Iris pigment epithelial cell (primary cell): ENCODE measurements around the gene DDI2.
"Not testable (repeated sequence)": the region's sequence is repeated elsewhere in the genome, so short reads cannot be mapped to it uniquely, and the experiment has no call there.

Source experiments
- DNase-seq: peaks from one replicate; pipeline ENCODE4 v3.0.0-alpha.2; 2011; ENCODE audit warnings: low read depth

DDI2 gene

DNA sequence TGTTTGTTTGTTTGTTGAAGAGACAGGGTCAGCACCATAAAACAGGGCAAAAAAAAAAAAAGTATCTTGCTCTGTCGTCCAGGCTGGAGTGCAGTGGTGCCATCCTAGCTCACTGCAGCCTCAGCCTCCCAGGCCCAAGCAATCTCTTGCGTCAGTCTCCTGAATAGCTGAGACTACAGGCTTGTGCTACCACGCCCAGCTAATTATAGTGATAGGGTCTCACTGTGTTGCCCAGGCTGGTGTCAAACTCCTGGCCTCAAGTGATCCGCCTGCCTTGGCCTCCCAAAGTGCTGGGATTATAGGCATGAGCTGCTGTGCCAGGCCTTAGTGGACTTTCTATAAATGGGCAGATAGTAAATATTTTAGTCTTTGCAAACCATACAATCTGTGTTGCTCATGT lies 19.2 kb downstream of the DDI2 start:
- DNase-seq = no peak

DNA sequence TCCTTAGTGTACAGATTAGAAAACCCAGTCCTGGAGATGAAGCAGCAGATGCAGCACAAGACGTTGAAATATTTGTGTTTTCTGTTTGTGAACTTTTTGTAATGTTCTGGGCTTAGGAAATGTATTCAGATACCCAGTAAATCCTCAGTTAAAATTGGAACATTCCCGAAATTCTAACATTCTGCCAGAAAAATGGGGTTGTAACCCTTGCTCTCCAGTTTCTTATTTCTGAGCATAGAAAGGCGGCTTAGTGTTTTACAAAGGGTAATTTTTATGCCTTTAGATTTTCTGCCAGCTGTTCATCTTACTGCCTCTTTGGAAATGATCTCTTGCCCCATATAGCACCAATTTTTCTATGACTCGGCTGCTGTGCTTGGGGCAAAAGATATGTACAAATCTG lies 20.6 kb downstream of the DDI2 start:
- DNase-seq = no peak

DNA sequence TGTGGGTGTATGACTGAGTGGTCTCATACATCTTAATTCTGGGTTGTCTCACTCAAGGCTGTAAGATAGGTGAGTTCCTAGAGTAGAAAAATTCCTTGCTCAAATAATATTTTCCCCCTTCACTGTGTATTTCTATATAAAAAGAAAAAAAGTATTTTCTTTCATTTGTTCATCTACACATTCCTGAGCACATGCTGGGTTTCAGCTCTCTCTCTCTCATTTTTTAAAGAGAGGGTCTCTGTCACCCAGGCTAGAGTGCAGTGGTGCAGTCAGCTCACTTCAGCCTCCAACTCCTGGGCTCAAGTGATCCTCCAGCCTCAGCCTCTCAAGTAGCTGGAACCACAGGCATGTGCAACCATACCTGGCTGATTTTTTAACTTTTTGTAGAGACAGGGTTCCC lies 22.0 kb downstream of the DDI2 start:
- DNase-seq = no peak

DNA sequence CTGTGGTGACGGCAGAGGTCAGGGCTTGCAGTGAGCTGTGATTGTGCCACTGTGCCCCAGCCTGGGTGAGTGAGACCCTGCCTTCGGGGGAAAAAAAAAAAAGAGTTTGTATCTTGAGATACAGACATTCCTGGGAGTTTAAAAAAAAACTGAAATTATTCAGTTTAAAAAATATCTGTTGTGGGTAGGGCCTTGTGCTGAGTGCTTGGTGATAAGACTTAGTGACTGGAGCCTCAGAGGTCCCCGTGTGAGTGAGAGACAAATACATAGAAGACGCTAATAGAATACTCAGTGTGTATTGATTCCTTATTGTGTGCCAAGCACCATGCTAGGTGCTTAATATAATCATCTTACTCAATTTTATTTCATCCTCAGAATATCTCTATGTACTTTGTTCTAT lies 22.7 kb downstream of the DDI2 start:
- DNase-seq = no peak

DNA sequence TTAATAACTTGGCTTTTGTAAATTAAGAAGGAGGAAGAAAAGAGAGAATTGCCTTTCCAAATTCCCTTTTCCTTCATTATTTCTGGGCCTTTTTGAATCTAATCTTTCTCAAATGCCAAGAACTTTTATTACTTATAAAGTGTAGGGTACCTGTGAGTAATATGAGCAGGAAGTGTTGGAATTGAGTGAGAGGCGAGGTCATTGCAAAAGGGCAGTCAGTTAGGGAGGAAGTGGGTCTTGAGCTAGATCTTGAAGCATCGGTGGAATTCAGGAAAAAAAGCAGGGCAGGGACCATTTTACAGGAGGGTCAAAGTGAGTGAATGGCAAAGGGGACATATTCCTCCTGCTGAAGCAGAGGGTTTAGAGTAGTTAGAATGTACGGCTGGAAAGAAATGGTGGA lies 23.4 kb downstream of the DDI2 start:
- DNase-seq = no peak

GRCh38 chr1:15649937-15650336 lies 32.7 kb downstream of the DDI2 start:
- no peak for DNase-seq

GRCh38 chr1:15650433-15650832 lies 33.2 kb downstream of the DDI2 start:
- no peak for DNase-seq

DNA sequence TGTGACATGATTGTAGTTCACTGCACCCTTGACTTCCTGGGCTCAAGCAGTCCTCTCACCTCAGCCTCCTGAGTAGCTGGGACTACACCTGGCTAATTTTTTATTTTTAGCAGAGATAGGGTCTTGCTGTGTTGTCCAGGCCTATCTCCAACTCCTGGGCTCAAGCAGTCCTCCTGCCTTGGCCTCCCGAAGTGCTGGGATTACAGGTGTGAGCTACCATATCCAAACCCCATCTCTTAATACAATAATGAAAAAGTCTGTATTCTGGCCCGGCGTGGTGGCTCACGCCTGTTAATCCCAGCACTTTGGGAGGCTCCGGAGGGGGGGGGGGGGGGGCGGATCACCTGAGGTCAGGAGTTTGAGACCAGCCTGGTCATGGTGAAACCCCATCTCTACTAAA lies 34.9 kb downstream of the DDI2 start:
- not testable (repeated sequence) for DNase-seq

- no peak for DNase-seq
Observed at GRCh38 chr1:15654091-15654690, 36.9 kb downstream of the DDI2 start.

DNA sequence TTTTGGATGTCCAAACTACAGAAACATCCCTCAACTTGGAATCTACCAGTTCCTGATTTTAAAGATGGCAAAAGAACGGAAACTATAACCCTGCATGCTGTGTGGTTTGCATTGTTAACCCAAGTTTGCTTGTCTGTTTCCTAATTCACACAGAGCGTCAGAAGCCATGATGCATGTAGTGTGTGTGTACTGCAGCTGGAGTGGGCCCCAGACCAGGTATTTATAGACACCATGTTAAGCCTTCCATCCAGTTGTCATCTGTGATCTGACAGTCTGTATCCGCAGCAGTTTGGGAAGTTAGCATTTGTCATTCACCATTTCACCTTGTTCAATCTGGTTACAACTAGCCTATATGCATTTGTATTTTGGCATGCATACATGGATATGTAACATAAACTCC lies 39.2 kb downstream of the DDI2 start:
- no peak for DNase-seq

DNA sequence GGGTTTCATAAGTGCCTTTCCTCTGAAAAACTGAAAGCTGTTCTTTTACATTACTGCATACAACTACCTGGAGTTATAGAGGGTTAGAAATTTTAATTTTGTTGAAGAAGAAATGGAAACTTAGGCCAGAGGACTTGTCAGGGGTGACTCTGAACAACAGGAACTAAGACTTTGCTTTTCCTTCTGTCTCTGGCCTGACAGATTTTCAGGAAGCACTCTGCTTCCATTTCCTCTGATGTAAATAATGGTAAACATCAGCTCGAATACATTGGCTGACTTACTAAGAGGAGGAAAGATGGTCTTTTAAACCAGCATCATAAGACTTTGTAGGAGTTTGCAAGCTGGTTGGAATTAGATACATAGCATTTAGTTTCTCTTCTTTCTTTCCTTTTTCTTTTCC lies 39.8 kb downstream of the DDI2 start:
- no peak for DNase-seq

GRCh38 chr1:15660151-15660550 lies 42.9 kb downstream of the DDI2 start:
- DNase-seq = no peak

GRCh38 chr1:15662477-15662876 lies 45.2 kb downstream of the DDI2 start:
- DNase-seq = no peak

GRCh38 chr1:15663925-15664324 lies 46.7 kb downstream of the DDI2 start:
- no peak for DNase-seq

DNA sequence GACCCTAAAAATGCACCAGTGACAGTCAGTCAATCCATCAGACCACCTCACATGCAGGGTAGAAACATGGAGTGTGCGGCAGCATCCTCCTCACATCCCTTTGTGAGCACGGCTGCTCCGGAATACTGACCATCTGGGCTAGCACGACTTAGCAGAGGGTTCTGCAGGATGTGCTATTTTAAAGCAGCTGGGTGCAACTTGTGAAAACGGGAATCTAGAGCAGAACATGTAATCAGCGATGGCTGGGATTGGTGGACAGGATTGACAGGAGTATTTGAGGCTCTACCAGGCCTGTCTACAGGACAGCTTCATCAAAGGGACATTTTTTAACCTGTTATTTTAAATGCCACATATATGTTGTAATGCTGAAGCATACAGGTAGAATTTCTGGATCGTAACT lies 50.1 kb downstream of the DDI2 start:
- no peak for DNase-seq

GRCh38 chr1:15668089-15668754 lies 51.0 kb downstream of the DDI2 start:
- DNase-seq = no peak

- no peak for DNase-seq
Observed at GRCh38 chr1:15669074-15669473, 51.8 kb downstream of the DDI2 start.

DNA sequence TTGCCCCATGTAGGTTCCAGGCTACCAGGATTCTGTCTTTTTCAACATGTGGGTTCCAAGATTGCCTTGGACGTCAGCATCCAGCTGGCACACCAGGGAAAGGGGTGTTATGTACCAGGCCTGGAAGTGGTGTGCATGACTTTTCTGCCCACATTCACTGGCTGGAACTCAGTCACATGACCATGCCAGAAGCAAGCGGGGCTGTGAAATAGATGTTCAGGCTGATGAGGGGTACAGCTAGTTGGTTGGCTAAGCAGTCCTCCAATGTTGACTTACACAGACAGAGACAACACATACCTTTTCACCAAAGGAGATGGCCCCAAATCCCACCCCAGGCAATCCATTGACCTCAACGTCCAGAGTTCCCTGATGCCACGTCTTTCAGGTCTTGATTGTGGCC lies 52.6 kb downstream of the DDI2 start:
- no peak for DNase-seq

- no peak for DNase-seq
Observed at GRCh38 chr1:15671430-15671829, 54.2 kb downstream of the DDI2 start.

DNA sequence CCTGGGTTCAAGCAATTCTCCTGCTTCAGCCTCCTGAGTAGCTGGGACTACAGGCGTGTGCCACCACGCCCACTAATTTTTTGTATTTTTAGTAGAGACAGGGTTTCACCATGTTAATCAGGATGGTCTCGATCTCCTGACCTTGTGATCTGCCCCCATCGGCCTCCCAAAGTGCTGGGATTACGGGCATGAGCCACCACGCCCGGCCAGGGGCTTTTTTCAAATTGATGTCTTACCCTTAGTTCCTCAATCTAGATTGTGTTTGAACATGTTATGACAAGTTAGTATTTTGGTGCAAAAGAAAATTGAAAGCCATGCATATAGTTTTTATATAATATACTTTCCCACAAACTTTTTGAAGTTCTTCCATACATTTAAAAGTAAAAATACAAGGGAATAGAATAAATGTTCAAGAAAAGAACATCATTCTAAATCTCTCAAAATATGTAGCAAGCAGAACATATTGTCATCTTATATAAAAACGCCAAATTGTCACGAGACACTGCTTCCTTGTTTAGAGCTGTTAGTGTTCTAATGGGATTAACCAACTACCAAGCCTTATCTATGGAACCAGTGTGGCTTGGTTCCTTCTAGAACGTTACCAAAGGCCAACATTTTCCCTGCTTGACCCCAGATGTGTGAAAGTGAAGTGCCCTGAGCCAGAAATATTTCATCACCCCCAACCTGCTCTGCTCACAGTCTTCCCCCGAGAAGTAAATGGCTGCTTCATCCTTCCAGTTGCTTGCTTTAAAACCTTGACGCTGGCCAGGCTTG lies 57.3 kb downstream of the DDI2 start:
- DNase-seq = no peak

- no peak for DNase-seq
Observed at GRCh38 chr1:15676010-15676409, 58.8 kb downstream of the DDI2 start.

GRCh38 chr1:15676688-15677661 lies 59.7 kb downstream of the DDI2 start:
- no peak for DNase-seq
